GM23338 (cell line): ENCODE results near the gene APMAP. TPM values are rescaled to one million over a fixed set of nuclear protein-coding genes. Genes with fewer than 3 reads are reported as not detected.

ENCODE experiments used
- ATAC-seq: fragments of 200-7000 bp; cut with Tn5 transposase; 3 replicates; pipeline ENCODE4 v1.9.1; 2020
- DNase-seq: peaks from one replicate; pipeline ENCODE4 v3.0.0-alpha.2; 2015; ENCODE audit warnings: low spot score
- H2AFZ ChIP-seq: fragments of 200-600 bp; sonication (generic); 2 replicates; pipeline ENCODE4 v1.8.0; 2016; ENCODE audit warnings: antibody characterized with exemption, mild to moderate bottlenecking, moderate library complexity
- H3F3A ChIP-seq: fragments of 200-600 bp; sonication (generic); replicated peaks from 2 replicates; pipeline ENCODE4 v1.8.0; 2017; ENCODE audit warnings: antibody characterized with exemption, mixed run types, low read depth
- H3K27ac ChIP-seq: fragments of 200-600 bp; sonication (generic); 2 replicates; pipeline ENCODE4 v1.6.1; 2016; ENCODE audit warnings: low read depth
- H3K27me3 ChIP-seq: fragments of 200-600 bp; sonication (generic); 2 replicates; pipeline ENCODE4 v1.8.0; 2016; ENCODE audit warnings: mild to moderate bottlenecking, mixed run types, moderate library complexity; ENCODE audit not compliant: insufficient read depth
- H3K36me3 ChIP-seq: fragments of 200-600 bp; sonication (generic); 2 replicates; pipeline ENCODE4 v1.8.0; 2016; ENCODE audit warnings: mild to moderate bottlenecking; ENCODE audit not compliant: insufficient read depth
- H3K4me1 ChIP-seq: fragments of 200-600 bp; sonication (generic); 2 replicates; pipeline ENCODE4 v1.8.0; 2016; ENCODE audit warnings: mild to moderate bottlenecking, moderate library complexity; ENCODE audit not compliant: insufficient read depth
- H3K4me2 ChIP-seq: fragments of 200-600 bp; sonication (generic); 2 replicates; pipeline ENCODE4 v1.7.1; 2017; ENCODE audit warnings: mixed run types
- H3K4me3 ChIP-seq: fragments of 200-600 bp; sonication (generic); 2 replicates; pipeline ENCODE4 v1.6.1; 2016; ENCODE audit warnings: mixed run types
- H3K79me2 ChIP-seq: fragments of 200-600 bp; sonication (generic); replicated peaks from 2 replicates; pipeline ENCODE4 v1.8.0; 2017; ENCODE audit warnings: mild to moderate bottlenecking; ENCODE audit not compliant: insufficient read depth
- H3K9me2 ChIP-seq: fragments of 200-600 bp; sonication (generic); 2 replicates; pipeline ENCODE4 v1.8.0; 2017; ENCODE audit not compliant: insufficient read depth
- H4K20me1 ChIP-seq: fragments of 200-600 bp; sonication (generic); replicated peaks from 2 replicates; pipeline ENCODE4 v1.8.0; 2017; ENCODE audit warnings: mild to moderate bottlenecking; ENCODE audit not compliant: insufficient read depth
- H3K27ac Mint-ChIP-seq: 2 replicates; pipeline ENCODE4 v1.8.0; 2020; ENCODE audit warnings: inconsistent platforms, mild to moderate bottlenecking, moderate library complexity, mixed read lengths
- H3K27me3 Mint-ChIP-seq: 3 replicates; pipeline ENCODE4 v1.8.0; 2022; ENCODE audit warnings: low read depth, mild to moderate bottlenecking, moderate library complexity, mixed read lengths, inconsistent platforms; ENCODE audit not compliant: insufficient read depth, poor library complexity
- H3K36me3 Mint-ChIP-seq: 3 replicates; pipeline ENCODE4 v1.8.0; 2021; ENCODE audit warnings: low read depth, mild to moderate bottlenecking, inconsistent platforms, moderate library complexity, mixed read lengths
- H3K4me1 Mint-ChIP-seq: 3 replicates; pipeline ENCODE4 v1.8.0; 2020; ENCODE audit warnings: mild to moderate bottlenecking, inconsistent platforms, mixed read lengths
- H3K4me3 Mint-ChIP-seq: 3 replicates; pipeline ENCODE4 v1.8.0; 2021; ENCODE audit warnings: moderate library complexity, mild to moderate bottlenecking, inconsistent platforms, mixed read lengths
- H3K9me3 Mint-ChIP-seq: 3 replicates; pipeline ENCODE4 v1.8.0; 2020; ENCODE audit warnings: moderate library complexity, mild to moderate bottlenecking, inconsistent platforms, mixed read lengths
- EZH2 ChIP-seq: fragments of 200-600 bp; sonication (generic); IDR thresholded peaks from one replicate; pipeline ENCODE4 v1.8.0; 2017; ENCODE audit warnings: antibody characterized with exemption, mild to moderate bottlenecking, low read depth; ENCODE audit not compliant: unreplicated experiment
- JUNB ChIP-seq: IDR thresholded peaks from one replicate; pipeline ENCODE4 v1.6.1; 2016; ENCODE audit warnings: antibody characterized with exemption; ENCODE audit not compliant: unreplicated experiment
- NANOG ChIP-seq: IDR thresholded peaks from 2 replicates; pipeline ENCODE4 v1.6.1; 2016; ENCODE audit warnings: antibody characterized with exemption, borderline replicate concordance
- POLR2AphosphoS5 ChIP-seq: IDR thresholded peaks from 2 replicates; pipeline ENCODE4 v1.6.1; 2016; ENCODE audit warnings: antibody characterized with exemption, low read depth
- ZNF114 ChIP-seq: fragments of 250-450 bp; sonication (Bioruptor Pico); IDR thresholded peaks from 2 replicates; pipeline ENCODE4 v1.5.0; 2020; ENCODE audit warnings: mild to moderate bottlenecking, moderate library complexity
- ZNF331 ChIP-seq: fragments of 250-450 bp; sonication (Bioruptor Pico); IDR thresholded peaks from 2 replicates; pipeline ENCODE4 v1.5.0; 2020; ENCODE audit warnings: low read depth, mild to moderate bottlenecking, moderate library complexity
- polyA plus RNA-seq: library from polyadenylated mRNA; unstranded; fragments of >200 nt; fragmentation: Nextera tagmentation; extraction: Ambion mirVana; gene quantifications from 2 replicates; pipeline ENCODE4 v1.2.1, GENCODE V29; 2016
- total RNA-seq: library from RNA; depleted of rRNA; stranded (reverse); fragments of >200 nt; shearing (Covaris generic); gene quantifications from 2 replicates; pipeline ENCODE4 v1.2.3, GENCODE V29; 2014
- TF ChIP-seq, protein P1 (sequence below): IDR thresholded peaks from one replicate; pipeline ENCODE4 v1.6.1; 2018; ENCODE audit warnings: antibody characterized with exemption; ENCODE audit not compliant: unreplicated experiment
- TF ChIP-seq, protein P2 (sequence below): fragments of 250-450 bp; sonication (Bioruptor Pico); IDR thresholded peaks from 2 replicates; pipeline ENCODE4 v1.5.0; 2020; ENCODE audit warnings: mild to moderate bottlenecking, moderate library complexity
- TF ChIP-seq, protein P3 (sequence below): IDR thresholded peaks from 2 replicates; pipeline ENCODE4 v1.6.1; 2016; ENCODE audit warnings: antibody characterized with exemption

APMAP gene
- total and polyA plus RNA-seq, 2 experiments from 2014 or later, result 31.7 to 72.3 TPM

DNA sequence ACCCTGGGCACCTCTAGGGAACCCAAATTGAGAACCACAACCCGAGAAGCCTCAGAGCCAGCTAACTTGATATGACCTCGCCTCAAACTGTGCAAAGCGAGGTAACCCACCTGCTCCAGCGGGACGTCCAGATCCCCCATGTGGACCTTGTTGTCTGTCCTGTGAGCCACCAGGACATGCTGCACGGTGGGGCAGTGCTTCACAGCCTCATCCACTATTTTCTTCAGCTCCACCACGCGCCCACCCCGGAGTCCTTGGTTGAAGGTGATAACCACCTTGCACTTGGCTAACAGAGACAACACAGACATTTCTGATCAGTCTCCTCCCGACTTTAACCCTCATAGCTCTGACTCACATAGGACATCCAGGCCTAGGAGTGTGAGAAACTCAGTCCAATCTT, 30.8 kb upstream of the APMAP start (continued):
- TF ChIP-seq ZNF331 (CRISPR knock-in tag) (no peak), NANOG (no peak)
- TF ChIP-seq, protein P1, sequence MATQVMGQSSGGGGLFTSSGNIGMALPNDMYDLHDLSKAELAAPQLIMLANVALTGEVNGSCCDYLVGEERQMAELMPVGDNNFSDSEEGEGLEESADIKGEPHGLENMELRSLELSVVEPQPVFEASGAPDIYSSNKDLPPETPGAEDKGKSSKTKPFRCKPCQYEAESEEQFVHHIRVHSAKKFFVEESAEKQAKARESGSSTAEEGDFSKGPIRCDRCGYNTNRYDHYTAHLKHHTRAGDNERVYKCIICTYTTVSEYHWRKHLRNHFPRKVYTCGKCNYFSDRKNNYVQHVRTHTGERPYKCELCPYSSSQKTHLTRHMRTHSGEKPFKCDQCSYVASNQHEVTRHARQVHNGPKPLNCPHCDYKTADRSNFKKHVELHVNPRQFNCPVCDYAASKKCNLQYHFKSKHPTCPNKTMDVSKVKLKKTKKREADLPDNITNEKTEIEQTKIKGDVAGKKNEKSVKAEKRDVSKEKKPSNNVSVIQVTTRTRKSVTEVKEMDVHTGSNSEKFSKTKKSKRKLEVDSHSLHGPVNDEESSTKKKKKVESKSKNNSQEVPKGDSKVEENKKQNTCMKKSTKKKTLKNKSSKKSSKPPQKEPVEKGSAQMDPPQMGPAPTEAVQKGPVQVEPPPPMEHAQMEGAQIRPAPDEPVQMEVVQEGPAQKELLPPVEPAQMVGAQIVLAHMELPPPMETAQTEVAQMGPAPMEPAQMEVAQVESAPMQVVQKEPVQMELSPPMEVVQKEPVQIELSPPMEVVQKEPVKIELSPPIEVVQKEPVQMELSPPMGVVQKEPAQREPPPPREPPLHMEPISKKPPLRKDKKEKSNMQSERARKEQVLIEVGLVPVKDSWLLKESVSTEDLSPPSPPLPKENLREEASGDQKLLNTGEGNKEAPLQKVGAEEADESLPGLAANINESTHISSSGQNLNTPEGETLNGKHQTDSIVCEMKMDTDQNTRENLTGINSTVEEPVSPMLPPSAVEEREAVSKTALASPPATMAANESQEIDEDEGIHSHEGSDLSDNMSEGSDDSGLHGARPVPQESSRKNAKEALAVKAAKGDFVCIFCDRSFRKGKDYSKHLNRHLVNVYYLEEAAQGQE, result no peak

DNA sequence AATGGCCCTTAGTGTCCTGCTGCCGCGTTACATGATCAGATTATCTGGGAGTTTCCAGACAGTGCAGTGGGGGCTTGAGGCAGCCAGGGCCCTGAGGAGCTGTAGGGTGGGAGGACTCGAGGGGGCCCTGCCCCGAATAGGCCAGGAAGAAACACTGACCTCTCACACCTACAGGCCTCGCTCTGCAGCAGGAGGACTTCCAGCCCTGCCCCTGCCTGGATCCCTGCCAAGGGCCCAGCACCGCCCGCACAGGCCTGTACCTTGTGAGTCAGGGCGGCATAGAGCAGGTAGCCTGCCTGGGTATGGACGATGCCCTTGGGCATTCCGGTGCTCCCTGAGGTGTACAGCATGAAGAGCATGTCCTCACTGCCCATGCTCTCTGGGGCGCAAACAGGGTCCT, 30.1 kb upstream of the APMAP start:
- ATAC-seq (no peak), DNase-seq (no peak)
- H4K20me1 ChIP-seq, result no peaks in the 10 kb centered on the region
- H2AFZ ChIP-seq, result no peak overlapping the region
- Mint-ChIP-seq H3K9me3 (no peaks in the 10 kb centered on the region; the same call in 2 of the 3 replicates), H3K27ac (no peak overlapping the region), H3K4me1 (peaks cover 10% of the 10 kb centered on the region), H3K27me3 (peaks cover 16% of the 10 kb centered on the region), H3K4me3 (no peak overlapping the region), H3K36me3 (no peaks in the 10 kb centered on the region)
- no peak overlapping the region for H3K27ac ChIP-seq
- H3K79me2 ChIP-seq, result no peaks in the 10 kb centered on the region
- 0 out of 2 replicates have a peak, but pooled peaks cover 15% of the 10 kb centered on the region for H3K9me2 ChIP-seq
- H3K27me3 ChIP-seq, result no peaks in the 10 kb centered on the region
- H3K36me3 ChIP-seq, result no peaks in the 10 kb centered on the region
- TF ChIP-seq ZNF114 (no peak), EZH2 (no peak)
- H3K4me2 ChIP-seq, result no peak overlapping the region
- no peaks in the 10 kb centered on the region for H3F3A ChIP-seq
- H3K4me1 ChIP-seq, result no peaks in the 10 kb centered on the region
- H3K4me3 ChIP-seq, result no peak overlapping the region

DNA sequence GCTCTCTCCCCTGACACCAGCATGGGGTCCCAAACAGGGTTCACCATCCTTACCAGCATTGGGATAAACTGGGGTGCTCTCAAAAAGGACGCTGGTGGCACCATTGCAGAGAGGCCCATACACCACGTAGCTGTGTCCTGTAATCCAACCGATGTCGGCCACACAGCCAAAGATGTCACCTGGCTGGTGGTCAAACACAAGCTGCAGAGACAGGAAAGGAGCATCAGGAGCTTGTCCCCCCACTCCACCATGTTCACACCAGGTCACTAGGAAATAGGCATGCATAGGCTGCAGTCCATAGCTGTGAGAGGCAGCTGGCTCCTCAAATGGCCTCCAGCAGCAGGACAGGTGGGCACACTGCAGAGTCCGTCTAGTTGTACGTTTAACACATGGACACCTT, 28.8 kb upstream of the APMAP start:
- H2AFZ ChIP-seq, result no peak overlapping the region
- H3K9me3 Mint-ChIP-seq, result no peaks in the 10 kb centered on the region; the same call in 2 of the 3 replicates
- no peaks in the 10 kb centered on the region for H3F3A ChIP-seq
- no peaks in the 10 kb centered on the region for H3K36me3 ChIP-seq
- H3K27ac ChIP-seq, result no peak overlapping the region
- ATAC-seq (no peak), DNase-seq (no peak)
- H3K4me1 Mint-ChIP-seq, result peaks cover 23% of the 10 kb centered on the region
- no peak overlapping the region for H3K27ac Mint-ChIP-seq
- H3K27me3 Mint-ChIP-seq, result peaks cover 16% of the 10 kb centered on the region
- no peak overlapping the region for H3K4me2 ChIP-seq
- H3K4me3 Mint-ChIP-seq, result no peak overlapping the region
- H3K79me2 ChIP-seq, result no peaks in the 10 kb centered on the region
- 0 out of 2 replicates have a peak, but pooled peaks cover 15% of the 10 kb centered on the region for H3K9me2 ChIP-seq
- H3K27me3 ChIP-seq, result no peaks in the 10 kb centered on the region
- no peaks in the 10 kb centered on the region for H3K36me3 Mint-ChIP-seq
- no peaks in the 10 kb centered on the region; the same call in 1 of the 2 replicates for H3K4me1 ChIP-seq
- H3K4me3 ChIP-seq, result no peak overlapping the region
- no peaks in the 10 kb centered on the region for H4K20me1 ChIP-seq
- TF ChIP-seq, protein P2, sequence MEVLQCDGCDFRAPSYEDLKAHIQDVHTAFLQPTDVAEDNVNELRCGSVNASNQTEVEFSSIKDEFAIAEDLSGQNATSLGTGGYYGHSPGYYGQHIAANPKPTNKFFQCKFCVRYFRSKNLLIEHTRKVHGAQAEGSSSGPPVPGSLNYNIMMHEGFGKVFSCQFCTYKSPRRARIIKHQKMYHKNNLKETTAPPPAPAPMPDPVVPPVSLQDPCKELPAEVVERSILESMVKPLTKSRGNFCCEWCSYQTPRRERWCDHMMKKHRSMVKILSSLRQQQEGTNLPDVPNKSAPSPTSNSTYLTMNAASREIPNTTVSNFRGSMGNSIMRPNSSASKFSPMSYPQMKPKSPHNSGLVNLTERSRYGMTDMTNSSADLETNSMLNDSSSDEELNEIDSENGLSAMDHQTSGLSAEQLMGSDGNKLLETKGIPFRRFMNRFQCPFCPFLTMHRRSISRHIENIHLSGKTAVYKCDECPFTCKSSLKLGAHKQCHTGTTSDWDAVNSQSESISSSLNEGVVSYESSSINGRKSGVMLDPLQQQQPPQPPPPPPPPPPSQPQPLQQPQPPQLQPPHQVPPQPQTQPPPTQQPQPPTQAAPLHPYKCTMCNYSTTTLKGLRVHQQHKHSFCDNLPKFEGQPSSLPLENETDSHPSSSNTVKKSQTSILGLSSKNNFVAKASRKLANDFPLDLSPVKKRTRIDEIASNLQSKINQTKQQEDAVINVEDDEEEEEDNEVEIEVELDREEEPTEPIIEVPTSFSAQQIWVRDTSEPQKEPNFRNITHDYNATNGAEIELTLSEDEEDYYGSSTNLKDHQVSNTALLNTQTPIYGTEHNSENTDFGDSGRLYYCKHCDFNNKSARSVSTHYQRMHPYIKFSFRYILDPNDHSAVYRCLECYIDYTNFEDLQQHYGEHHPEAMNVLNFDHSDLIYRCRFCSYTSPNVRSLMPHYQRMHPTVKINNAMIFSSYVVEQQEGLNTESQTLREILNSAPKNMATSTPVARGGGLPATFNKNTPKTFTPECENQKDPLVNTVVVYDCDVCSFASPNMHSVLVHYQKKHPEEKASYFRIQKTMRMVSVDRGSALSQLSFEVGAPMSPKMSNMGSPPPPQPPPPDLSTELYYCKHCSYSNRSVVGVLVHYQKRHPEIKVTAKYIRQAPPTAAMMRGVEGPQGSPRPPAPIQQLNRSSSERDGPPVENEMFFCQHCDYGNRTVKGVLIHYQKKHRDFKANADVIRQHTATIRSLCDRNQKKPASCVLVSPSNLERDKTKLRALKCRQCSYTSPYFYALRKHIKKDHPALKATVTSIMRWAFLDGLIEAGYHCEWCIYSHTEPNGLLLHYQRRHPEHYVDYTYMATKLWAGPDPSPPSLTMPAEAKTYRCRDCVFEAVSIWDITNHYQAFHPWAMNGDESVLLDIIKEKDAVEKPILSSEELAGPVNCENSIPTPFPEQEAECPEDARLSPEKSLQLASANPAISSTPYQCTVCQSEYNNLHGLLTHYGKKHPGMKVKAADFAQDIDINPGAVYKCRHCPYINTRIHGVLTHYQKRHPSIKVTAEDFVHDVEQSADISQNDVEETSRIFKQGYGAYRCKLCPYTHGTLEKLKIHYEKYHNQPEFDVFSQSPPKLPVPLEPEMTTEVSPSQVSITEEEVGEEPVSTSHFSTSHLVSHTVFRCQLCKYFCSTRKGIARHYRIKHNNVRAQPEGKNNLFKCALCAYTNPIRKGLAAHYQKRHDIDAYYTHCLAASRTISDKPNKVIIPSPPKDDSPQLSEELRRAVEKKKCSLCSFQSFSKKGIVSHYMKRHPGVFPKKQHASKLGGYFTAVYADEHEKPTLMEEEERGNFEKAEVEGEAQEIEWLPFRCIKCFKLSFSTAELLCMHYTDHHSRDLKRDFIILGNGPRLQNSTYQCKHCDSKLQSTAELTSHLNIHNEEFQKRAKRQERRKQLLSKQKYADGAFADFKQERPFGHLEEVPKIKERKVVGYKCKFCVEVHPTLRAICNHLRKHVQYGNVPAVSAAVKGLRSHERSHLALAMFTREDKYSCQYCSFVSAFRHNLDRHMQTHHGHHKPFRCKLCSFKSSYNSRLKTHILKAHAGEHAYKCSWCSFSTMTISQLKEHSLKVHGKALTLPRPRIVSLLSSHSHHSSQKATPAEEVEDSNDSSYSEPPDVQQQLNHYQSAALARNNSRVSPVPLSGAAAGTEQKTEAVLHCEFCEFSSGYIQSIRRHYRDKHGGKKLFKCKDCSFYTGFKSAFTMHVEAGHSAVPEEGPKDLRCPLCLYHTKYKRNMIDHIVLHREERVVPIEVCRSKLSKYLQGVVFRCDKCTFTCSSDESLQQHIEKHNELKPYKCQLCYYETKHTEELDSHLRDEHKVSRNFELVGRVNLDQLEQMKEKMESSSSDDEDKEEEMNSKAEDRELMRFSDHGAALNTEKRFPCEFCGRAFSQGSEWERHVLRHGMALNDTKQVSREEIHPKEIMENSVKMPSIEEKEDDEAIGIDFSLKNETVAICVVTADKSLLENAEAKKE (CRISPR knock-in tag), result no peak
- TF ChIP-seq NANOG (no peak), POLR2AphosphoS5 (no peak), JUNB (no peak)
- TF ChIP-seq, protein P3, sequence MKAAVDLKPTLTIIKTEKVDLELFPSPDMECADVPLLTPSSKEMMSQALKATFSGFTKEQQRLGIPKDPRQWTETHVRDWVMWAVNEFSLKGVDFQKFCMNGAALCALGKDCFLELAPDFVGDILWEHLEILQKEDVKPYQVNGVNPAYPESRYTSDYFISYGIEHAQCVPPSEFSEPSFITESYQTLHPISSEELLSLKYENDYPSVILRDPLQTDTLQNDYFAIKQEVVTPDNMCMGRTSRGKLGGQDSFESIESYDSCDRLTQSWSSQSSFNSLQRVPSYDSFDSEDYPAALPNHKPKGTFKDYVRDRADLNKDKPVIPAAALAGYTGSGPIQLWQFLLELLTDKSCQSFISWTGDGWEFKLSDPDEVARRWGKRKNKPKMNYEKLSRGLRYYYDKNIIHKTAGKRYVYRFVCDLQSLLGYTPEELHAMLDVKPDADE, result no peak
